Measurements from ENCODE around the gene FAF1.

FAF1 gene

GRCh38 chr1:50977575-50978143 lies 17.6 kb upstream of the FAF1 start:
- peak; percentile 31 to 44 for DNase-seq

GRCh38 chr1:50976890-50977574 lies 17.0 kb upstream of the FAF1 start:
- peak; percentile 72 to 80 for DNase-seq

- DNase-seq = peak; percentile 52 to 82
These were observed 16.2 kb upstream of the FAF1 start for GRCh38 chr1:50976111-50976889.

- DNase-seq = peak in 1 of 2 experiments; percentile 49
These were observed 15.4 kb upstream of the FAF1 start for GRCh38 chr1:50975436-50975835.

DNA sequence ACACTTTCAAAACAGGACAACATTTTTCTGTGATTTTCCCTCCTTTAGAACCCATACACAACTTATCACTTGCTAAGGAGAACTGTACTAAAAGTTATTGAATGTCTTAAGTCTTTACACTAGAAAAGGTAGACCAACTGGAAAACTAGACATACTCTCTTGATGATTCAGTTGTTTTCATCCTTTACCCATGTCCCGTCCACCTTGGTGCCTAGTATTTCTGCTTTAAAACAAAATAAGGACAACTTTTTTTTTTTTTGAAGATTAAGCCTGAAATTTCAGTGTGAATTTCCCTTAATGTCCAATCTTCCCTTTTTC lies 14.5 kb upstream of the FAF1 start:
- DNase-seq = peak in 1 of 2 experiments; percentile 8

DNA sequence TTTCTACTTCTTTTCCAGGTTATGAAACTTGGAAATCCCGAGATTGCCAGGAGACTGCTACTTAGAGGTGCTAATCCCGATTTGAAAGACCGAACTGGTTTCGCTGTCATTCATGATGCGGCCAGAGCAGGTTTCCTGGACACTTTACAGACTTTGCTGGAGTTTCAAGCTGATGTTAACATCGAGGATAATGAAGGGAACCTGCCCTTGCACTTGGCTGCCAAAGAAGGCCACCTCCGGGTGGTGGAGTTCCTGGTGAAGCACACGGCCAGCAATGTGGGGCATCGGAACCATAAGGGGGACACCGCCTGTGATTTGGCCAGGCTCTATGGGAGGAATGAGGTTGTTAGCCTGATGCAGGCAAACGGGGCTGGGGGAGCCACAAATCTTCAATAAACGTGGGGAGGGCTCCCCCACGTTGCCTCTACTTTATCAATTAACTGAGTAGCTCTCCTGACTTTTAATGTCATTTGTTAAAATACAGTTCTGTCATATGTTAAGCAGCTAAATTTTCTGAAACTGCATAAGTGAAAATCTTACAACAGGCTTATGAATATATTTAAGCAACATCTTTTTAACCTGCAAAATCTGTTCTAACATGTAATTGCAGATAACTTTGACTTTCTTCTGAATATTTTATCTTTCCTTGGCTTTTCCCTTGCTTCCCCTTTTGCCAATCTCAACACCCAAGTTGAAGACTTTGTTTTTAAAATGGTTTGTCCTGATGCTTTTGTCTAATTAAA lies 14.0 kb upstream of the FAF1 start:
- peak in 1 of 2 experiments; percentile 72 for DNase-seq

GRCh38 chr1:50973255-50973654 lies 13.2 kb upstream of the FAF1 start:
- no peak for DNase-seq

- DNase-seq = peak in 1 of 2 experiments; percentile 17
These were observed 12.7 kb upstream of the FAF1 start for GRCh38 chr1:50972766-50973165.

- DNase-seq = peak in 1 of 2 experiments; percentile 22
These were observed 11.8 kb upstream of the FAF1 start for GRCh38 chr1:50971748-50972305.

DNA sequence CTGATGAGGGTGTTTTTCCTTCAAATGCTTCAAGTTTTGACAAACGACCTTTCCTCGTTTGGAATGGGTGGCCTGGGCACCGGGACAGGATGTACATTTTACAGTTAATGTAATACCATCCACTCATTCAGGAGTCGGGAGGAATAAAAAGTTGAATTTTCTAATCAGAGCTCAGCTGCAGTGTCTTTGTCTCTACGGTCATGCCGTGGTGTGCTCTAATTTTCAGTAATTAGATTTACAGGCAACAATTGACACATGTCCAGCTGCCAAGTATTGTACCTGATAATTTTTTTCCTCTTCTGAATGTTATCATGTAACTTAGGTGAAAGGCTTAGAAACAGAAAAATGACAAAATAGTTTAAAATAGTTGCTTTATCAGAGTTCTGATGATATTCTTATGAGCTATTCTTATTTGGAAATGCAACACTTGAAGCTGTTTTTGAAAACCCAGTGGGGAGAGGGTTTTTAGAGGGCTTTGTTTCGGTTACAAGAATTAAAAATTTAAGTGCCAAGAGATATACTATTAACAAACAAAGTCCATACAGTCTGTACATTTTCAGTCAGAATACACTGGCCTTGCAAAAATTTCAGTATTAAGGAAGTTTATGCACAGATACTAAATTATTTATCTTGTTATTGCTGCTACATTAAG lies 11.0 kb upstream of the FAF1 start:
- DNase-seq = peak in 1 of 2 experiments; percentile 47

DNA sequence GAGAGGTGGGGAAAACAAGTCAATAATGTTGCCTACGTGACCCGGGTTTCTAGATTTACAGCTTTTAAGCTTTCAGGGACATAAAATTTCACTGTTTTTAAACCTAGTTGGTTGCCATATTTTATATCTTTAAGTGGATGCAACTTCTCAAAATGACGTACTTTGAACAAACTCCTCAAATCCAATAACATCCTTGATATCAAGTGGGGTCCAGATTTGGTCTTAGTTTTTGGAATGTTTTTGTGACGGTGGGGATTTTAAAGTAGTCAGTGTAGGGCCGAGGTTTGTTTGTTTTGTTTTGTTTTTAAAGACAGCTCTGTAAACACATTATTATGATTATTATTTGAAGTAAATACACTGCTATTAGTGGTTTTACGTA lies 10.4 kb upstream of the FAF1 start:
- peak; percentile 40 to 44 for DNase-seq

DNA sequence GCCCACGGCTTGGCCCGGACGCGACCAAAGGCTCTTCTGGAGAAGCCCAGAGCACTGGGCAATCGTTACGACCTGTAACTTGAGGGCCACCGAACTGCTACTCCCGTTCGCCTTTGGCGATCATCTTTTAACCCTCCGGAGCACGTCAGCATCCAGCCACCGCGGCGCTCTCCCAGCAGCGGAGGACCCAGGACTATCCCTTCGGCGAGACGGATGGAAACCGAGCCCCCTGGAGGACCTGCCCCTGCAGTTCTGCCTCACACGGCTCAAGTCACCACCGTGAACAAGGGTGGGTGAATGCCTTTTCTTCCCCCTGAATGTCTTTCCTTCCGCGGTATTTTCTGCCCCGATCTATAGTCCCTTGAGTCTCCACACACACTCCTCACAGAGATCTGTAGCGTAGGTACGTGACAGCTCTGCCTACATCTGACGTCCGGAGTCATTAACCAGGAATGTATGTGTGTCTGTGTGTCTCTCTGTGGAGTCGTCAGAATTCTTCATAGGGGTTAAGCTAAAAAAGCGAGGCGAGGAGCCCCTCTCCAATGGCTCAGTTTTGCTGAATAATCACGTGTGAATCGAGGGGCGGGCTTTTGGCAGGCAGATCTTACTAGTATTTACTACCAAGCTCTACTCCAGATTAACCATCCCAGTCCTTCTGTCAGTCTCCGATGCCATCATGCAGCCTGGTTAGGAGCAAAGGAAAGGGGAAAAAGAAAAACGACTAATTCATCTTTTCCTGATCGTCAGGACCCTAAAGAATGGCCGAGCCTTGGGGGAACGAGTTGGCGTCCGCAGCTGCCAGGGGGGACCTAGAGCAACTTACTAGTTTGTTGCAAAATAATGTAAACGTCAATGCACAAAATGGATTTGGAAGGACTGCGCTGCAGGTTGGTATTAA lies 9.8 kb upstream of the FAF1 start, which contains the start of gene CDKN2C:
Gene CDKN2C, plus strand, starts transcription at position 635 of the 898 bp plus-strand sequence. Its CDS starts 124 bp downstream, at position 759.
- peak; percentile 92 to 97 for DNase-seq

- DNase-seq = no peak
These were observed 8.9 kb upstream of the FAF1 start for GRCh38 chr1:50968821-50969610.

- DNase-seq = peak; percentile 82 to 86
These were observed 8.2 kb upstream of the FAF1 start for GRCh38 chr1:50968158-50968820.

DNA sequence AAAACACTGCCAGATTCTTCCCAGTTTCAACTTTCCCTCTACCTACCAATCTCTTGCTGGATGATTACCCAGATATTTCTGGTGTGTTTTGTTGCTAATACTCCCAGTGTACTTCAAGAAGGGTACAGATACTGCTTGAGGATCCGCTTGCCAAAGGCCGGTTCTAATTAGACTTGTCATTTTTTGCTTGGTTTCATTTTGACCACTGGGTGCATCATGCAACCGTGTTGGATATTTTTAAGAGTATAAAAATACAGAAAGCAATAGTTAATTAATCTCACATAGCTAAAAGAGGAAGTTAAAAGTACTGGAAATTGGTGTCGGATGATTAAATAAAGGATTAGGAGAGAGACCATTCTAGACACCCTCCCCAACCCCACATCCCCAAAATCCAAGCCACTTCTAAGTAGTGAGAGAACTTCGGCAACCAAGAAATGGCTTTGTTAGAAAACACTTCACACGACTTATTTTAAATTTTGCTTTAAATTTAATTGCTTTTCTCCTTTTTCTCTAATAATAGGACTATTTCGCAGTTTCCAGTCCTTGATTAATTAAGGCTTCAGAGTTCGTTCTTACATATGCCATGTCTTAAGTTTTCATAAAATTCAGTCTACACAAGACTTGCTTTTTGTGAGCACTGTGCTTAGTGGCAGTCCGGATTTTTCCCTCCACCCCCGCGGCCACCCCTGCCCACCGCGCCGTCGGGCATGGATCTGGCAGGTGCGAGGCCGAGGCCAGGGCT lies 7.5 kb upstream of the FAF1 start:
- DNase-seq = peak in 1 of 2 experiments; percentile 34

DNA sequence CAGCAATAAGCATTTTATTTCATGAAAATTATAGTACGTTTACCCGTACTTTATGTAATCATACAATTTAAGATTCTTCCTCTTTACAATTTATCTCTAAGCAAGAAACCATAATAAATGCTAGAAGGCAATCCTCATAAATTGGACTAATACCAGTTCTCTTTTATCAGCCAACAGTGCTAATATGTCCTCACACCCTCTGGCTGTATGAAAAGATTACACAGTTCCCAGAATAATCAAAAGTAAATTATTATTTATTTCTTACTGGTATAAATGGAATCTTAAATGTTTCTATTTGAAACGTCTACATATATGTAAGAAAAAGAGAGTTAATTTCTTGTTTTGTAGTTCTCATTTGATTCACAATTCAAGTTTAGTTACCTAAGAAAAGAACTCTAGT lies 6.9 kb upstream of the FAF1 start:
- no peak for DNase-seq

DNA sequence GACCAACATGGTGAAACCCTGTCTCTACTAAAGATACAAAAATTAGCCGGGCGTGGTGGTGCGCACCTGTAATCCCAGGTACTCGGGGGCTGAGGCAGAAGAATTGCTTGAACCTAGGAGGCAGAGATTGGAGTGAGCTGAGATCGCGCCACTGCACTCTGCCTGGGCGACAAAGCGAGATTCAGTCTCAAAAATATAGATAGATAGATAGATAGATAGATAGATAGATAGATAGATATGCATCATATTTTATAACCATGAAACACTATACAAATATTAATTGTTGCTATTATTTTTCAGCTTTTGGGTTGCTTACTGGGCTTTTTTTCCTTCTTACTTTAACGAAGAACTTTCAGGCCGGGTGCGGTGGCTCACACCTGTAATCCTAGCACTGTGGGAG lies 4.8 kb upstream of the FAF1 start:
- DNase-seq = no peak

DNA sequence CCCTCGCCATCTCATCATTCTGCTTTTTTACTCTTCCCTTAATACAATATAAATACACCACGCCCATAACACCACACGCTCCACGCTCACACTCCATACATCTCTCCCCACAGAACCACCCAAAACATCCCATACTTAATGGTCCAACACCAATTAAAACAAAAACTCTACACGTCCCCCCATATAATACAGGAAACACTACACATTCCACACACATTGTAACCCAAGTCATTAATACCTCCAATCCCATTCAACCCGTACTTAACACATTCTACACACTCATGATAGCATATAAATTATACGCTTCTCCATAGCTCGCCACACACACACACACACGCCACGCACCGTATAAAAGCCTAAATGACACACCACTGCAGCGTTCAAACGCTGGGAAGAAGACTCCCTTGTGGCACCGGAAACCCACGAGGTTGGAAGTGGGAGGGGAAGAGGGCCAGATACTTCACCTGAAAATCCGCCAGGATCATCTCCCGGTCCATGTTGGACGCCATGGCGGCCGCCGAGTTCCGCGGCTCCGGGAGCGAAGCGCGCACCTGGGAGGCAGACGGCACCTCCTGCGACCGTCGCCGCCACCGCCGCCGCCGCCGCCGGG lies 659 bp downstream of the FAF1 start:
- DNase-seq = peak in 1 of 2 experiments; percentile 30

- no peak for DNase-seq
These were observed 5.0 kb downstream of the FAF1 start for GRCh38 chr1:50955116-50955515.
